CD1c-positive myeloid dendritic cell (primary cell): ENCODE data around the gene CHRNG.
A peak's percentile ranks its signal among the peaks of the same experiment; 100 is the strongest.

ENCODE experiments used
- DNase-seq: peaks from one replicate; pipeline ENCODE4 v3.0.0-alpha.2; 2016; ENCODE audit errors: extremely low spot score

Gene CHRNG

GRCh38 chr2:232504438-232504837 is 35.1 kb upstream of the CHRNG start:
- no peak for DNase-seq

DNA sequence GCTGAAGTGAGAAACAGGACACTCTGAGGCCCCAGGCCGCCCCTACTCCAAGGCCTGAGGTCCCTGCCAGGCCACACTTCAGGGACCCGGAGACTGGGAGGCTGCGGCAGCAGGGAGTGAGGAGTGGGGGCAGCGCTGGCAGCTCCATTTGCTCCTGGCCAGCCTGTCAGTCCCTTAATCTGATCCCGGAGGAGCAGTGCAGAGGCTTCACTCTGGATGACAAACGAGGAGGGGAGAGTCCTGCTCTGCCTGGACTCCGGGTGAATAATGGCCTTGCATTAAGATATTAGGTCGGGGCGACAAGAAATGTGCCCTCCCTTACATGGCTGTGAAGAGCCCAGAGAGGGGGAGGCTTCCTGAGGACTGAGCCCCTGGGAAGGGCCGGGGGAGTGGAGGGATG is 33.6 kb upstream of the CHRNG start:
- DNase-seq, result no peak

- no peak for DNase-seq
Measured at GRCh38 chr2:232506709-232507108, 32.8 kb upstream of the CHRNG start.

DNA sequence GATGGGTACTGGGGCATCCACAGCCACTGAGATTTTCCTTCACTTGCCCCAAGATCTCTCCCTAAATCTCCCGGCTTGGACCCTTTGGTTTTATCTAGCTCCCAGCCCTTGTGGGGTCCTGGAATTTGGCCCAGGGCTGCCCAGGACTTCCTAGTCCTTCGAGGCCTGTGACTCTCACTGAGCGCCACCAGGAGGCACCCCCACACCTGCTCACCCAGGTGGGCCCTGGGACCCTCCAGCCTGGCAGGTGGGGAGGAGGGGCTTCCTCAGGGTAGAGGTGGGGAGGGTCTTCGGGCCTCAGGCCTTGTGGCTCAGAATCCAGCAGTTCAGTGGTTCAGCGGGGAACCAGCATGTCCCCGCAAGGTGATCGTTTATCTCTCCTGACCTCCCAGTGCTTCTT is 31.2 kb upstream of the CHRNG start:
- DNase-seq, result no peak

DNA sequence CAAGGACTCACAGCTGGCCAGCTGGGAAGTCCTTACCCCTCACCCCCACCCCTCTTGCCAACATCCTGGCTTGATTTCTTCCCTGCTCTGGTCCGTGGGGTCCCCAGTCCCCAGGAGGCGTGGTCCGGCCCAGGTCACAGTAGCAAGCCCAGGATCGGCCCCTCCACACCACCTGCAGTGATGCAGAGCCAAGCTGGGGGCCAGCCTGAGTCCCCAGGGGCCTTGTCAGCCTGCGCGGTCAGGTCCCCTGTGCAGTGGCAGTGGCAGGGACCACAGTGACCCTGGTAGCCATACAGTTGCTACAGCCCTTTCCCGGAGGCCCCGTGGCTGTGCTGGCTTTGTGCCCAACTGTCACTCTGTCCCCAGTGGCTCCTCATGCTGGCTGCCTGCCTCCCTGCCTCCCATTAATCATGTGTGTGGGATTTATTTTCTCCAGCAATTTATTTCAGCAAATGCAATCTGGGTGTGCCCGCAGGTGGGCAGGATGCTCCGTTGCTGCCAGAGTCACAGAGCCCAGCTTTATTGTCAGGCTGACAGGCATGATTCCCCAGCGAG is 28.1 kb upstream of the CHRNG start:
- DNase-seq, result no peak

DNA sequence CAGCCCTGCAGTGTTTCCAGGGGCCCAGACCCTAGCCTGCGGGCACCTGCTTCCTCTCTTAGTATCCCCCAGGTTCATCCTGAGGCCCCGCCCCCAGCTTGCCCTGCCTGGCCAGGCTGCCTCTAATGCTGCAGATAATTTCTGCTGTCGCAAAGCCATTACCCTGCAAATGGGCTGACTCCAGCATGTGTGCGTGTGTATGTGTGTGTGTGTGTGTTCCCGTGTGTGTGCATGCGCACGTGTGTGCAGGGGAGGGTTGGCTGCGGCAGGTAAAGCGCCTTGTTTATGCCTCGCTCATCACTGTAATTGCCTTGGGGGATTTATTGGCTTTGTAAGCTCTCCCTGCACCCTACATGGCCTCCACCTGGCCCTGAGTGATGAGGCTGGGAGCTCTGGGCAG is 26.9 kb upstream of the CHRNG start:
- no peak for DNase-seq

- DNase-seq, result no peak
Measured at GRCh38 chr2:232513353-232513752, 26.1 kb upstream of the CHRNG start.

- no peak for DNase-seq
Measured at GRCh38 chr2:232515639-232516038, 23.9 kb upstream of the CHRNG start.

- DNase-seq, result no peak
Measured at GRCh38 chr2:232516551-232516950, 22.9 kb upstream of the CHRNG start.

DNA sequence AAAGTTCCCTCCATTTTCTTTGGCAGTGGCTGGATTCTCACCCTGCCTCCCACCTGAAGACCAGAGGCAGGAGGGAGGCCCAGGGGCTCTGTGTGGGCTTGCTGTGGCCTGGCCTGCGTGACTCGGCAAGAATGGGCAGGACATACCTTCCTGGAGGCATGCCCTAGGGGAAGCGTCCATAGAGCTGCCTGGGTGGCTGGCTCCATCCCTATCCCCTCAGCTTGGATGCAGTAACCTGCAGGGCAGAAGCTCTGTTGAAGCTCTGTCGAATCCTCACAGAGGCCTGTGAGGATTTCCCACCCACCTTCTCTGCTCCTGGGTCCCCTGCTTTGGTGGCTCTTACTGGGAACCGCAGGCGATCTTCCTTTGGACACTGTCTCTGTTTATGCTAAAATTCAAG is 20.6 kb upstream of the CHRNG start:
- no peak for DNase-seq

DNA sequence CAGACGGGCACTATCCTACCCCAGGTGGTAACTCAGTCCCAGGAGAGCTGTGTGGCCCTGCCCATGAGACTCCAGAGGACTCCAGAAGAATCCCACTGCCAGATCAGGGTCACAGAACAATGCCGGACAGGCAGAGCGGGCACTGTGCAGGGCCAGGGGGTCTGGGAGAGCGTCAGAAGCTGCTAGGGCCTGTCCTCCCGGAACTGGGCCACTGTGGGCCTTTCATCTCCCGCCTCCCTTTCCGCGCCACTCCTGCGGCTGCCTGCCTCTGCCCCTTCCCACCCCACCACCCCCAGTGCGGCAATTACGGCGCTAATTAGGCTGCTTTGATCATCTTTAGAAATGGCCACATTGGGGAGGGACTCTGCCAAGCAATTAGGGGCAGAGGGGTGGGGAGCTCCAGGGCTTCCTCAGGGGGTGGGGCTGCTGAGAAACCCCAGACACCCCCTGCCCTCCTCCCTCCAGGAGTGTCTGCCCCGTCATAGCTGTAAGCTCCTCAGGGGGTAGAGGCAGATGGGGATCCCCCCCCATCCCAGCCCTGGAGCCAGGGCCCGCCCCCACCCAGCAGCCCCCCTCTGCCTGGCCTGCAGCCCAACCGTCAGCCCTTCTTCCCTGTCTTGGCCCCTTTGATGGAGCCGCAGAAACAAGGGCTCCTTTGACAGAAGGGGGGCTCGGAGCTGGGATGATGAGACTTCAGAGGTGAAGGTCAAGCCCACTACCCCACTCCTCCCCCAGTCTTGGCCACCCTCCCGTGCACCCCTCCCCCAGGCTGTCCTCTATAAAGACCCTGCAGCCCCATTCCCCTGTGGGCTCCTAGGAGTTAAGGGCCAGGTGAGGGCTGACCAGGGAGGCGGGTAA is 19.7 kb upstream of the CHRNG start, which contains the start of gene PRSS56:
PRSS56 (plus strand) TSS at position 808 of the 858 bp plus-strand sequence. CDS start 211 bp downstream, outside the sequence.
- DNase-seq, result no peak

GRCh38 chr2:232520489-232520888 is 19.0 kb upstream of the CHRNG start:
- no peak for DNase-seq

- no peak for DNase-seq
Measured at GRCh38 chr2:232521098-232521497, 18.4 kb upstream of the CHRNG start.

- DNase-seq, result peak; percentile 66
Measured at GRCh38 chr2:232521959-232522622, 17.4 kb upstream of the CHRNG start.

- DNase-seq, result no peak
Measured at GRCh38 chr2:232522623-232523401, 16.7 kb upstream of the CHRNG start.

DNA sequence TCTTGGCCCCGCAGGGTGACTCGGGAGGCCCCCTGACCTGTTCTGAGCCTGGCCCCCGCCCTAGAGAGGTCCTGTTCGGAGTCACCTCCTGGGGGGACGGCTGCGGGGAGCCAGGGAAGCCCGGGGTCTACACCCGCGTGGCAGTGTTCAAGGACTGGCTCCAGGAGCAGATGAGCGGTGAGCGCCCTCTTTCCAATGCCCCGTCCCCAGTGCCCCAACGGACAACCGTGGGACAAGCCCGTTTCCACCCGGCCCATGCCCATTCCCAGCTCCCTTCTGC is 16.1 kb upstream of the CHRNG start:
- DNase-seq, result no peak

- peak; percentile 16 for DNase-seq
Measured at GRCh38 chr2:232523682-232524597, 15.6 kb upstream of the CHRNG start.

GRCh38 chr2:232524771-232525170 is 14.7 kb upstream of the CHRNG start:
- no peak for DNase-seq

DNA sequence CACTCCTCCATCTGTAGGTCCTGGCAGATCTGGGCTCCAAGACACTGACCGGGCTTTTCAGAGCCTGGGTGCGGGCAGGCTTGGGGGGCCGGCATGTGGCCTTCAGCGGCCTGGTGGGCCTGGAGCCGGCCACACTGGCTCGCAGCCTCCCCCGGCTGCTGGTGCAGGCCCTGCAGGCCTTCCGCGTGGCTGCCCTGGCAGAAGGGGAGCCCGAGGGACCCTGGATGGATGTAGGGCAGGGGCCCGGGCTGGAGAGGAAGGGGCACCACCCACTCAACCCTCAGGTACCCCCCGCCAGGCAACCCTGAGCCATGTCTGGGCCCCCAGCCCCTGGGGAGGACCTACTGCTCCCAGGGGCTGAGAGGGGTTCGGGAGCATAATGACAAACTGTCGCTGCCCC is 14.3 kb upstream of the CHRNG start:
- DNase-seq, result no peak

DNA sequence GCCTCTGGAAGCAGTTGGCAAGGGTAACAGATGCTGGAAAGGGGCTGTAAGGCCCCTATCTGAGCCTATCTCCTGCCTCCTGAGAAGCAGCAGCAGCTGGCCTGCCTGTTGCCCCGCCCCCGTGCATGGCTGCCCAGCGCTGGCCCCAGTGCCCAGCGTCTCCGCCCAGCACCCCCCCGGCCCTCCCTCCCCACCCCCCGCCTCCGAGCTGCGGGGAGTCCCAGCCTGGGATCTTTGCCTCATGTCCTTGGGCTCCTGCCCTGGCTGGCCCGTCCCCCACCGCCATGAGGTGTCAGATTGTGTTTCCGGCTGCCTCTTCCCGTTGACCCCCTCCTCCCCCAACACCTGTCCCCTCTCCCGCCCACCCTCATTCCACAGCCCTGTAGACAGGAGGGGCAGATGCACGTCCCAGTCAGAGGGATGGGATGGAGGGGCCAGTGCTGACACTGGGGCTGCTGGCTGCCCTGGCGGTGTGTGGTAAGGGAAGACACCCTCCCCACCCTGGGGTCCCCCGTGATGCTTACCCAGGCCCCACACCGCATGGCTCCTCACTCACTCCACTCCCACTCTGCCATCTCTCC is 13.6 kb upstream of the CHRNG start, which contains the start of gene CHRND:
CHRND (plus strand) TSS at position 370 of the 581 bp plus-strand sequence; CDS start at position 426, 56 bp downstream.
- no peak for DNase-seq
